ENCODE data around the gene NUCKS1.

DNA sequence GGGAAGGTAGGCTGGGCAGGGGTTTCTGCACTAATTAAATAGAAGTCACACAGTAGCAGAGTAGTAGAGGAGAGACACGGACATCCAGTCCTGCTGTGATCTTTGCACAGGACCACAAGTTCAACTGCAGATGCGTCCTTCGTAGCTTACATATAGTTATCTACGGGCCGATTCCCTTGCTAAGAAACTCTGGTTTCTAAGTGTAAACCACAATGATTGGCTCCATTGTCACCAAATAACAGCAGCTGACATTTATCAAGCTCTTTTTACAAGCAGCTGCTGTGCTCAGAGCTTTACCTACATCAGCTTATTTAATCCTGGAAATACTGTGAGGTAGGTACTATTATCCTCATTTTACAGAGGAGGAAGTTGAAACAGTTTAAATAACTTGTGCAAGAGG lies 72.8 kb downstream of the NUCKS1 start:
- TF ChIP-seq, protein P1, sequence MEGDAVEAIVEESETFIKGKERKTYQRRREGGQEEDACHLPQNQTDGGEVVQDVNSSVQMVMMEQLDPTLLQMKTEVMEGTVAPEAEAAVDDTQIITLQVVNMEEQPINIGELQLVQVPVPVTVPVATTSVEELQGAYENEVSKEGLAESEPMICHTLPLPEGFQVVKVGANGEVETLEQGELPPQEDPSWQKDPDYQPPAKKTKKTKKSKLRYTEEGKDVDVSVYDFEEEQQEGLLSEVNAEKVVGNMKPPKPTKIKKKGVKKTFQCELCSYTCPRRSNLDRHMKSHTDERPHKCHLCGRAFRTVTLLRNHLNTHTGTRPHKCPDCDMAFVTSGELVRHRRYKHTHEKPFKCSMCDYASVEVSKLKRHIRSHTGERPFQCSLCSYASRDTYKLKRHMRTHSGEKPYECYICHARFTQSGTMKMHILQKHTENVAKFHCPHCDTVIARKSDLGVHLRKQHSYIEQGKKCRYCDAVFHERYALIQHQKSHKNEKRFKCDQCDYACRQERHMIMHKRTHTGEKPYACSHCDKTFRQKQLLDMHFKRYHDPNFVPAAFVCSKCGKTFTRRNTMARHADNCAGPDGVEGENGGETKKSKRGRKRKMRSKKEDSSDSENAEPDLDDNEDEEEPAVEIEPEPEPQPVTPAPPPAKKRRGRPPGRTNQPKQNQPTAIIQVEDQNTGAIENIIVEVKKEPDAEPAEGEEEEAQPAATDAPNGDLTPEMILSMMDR (conservative IDR thresholded peaks at IDR 0.05 in 1 of 2, IDR thresholded peaks at IDR 0.05 in 1 of 2; ENCODE audit: extremely low read depth in 1 of 2, insufficient read depth in 1 of 2, low read depth in 1 of 2, low read length in 2 of 2): no peak
- no peak for TF ChIP-seq EZH2 (IDR thresholded peaks at IDR 0.05; ENCODE audit: borderline replicate concordance, low read length)
